Thyroid gland (tissue), 4 donors: ENCODE results near the gene NCLN.

Experiments used
- POLR2A ChIP-seq, 2 donors: fragments of 450-650 bp; IDR thresholded peaks; one replicate each; pipeline ENCODE4 v1.6.1; 2017; ENCODE audit warnings: antibody characterized with exemption in 2 of 2, mild to moderate bottlenecking in 2 of 2, moderate library complexity in 1 of 2
- TF ChIP-seq, protein P1 (sequence below), 6 experiments: fragments of 200-600 bp in 3 of 6; fragments of 450-650 bp in 3 of 6; sonication (generic) in 3 of 6; IDR thresholded peaks; one replicate each; pipeline ENCODE4 v1.5.1; 2016 to 2019; ENCODE audit warnings: antibody characterized with exemption in 6 of 6, mild to moderate bottlenecking in 2 of 6, inconsistent platforms in 1 of 6, moderate library complexity in 1 of 6

DNA sequence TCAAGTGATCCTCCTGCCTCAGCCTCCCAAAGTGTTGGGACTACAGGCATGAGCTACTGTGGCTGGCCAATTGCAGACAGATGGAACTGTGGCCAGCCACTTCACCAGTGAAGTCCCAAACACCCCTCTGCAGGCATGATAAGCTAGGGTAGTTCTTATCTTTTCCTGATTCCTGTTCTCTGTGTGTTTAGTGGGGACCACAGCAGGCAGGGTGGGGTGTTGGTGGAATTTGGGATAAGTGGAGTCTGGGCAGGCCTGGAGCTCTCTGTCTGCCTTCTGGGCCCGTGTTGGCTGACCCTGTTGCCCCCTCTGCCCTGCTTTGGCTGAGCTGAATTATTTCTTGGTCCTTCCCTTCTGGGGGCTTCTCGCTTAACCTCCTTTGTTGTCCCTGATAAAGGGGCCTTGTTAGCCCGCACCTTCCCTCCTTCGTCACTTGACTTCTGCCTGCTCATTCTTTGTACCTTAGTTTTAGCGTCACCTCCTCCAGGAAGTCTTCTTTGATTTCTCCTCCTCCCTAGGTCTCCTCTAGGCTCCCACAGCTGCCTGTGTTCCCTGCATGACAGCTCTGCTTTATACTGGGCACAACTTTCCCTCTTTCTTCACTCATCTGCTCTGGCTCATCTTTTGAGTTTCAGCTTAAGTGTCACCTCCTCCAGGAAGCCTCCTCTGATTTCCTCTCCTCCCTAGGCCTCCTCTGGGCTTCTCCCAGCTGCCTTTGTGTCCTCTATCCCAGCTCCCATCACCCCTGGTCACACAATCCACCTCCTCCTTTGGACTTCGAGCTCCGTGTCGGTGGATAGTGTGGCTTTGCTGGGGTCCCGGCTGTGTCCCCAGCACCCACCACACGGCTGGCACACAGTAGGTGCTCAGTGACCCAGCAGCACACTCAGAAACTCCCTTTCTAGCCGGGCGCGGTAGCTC lies 1.7 kb upstream of the NCLN start:
- TF ChIP-seq, protein P1, sequence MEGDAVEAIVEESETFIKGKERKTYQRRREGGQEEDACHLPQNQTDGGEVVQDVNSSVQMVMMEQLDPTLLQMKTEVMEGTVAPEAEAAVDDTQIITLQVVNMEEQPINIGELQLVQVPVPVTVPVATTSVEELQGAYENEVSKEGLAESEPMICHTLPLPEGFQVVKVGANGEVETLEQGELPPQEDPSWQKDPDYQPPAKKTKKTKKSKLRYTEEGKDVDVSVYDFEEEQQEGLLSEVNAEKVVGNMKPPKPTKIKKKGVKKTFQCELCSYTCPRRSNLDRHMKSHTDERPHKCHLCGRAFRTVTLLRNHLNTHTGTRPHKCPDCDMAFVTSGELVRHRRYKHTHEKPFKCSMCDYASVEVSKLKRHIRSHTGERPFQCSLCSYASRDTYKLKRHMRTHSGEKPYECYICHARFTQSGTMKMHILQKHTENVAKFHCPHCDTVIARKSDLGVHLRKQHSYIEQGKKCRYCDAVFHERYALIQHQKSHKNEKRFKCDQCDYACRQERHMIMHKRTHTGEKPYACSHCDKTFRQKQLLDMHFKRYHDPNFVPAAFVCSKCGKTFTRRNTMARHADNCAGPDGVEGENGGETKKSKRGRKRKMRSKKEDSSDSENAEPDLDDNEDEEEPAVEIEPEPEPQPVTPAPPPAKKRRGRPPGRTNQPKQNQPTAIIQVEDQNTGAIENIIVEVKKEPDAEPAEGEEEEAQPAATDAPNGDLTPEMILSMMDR (IDR thresholded peaks at IDR 0.05) = no peak
- TF ChIP-seq POLR2A (IDR thresholded peaks at IDR 0.05) = no peak
